ENCODE results near the gene SIGLEC1.
A peak's percentile ranks its signal among the peaks of the same experiment; 100 is the strongest.

Gene SIGLEC1

DNA sequence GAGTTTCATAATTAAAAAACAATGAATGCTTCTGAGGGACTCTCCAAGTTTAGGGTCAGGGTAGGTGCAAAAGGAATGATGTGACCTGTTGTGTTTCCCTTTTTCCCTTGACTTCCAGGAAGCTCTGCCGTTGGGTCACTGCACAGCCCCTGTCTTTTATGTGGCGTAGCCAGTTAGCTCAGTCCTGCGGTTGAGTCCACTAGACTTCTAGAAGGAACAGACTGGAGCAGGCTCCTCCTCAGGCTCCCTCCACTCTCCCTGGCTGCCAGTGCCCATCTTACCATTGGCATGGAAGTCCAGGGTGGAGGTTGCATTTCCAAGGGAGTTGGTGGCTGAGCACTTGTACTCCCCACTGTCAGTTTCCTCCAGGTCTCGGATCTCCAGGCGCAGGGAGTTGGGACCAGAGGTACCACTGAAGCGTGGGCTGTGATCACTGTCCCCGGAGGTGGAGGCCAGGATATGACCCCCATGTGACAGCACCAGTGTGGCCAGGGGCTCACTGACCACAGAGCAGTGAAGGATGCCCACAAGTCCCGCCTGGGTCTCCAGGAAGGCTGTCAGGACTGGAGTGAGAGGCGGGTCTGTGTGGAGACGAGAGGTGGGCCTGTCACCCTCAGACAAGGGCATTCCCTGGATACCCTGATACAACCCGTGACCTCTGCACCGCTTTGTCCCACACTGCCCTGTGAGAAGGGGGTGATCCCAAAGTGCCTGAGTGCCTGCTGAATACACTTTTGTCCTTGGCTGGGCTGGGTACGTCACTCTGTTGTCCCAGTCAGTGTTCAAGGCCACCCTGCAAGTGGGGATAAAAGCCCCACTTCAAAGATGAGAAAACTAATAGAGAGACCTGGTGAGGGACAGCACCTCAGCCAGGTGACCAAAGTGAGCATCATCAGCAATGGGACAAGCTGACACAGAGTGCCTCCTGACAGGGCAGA lies 11.1 kb downstream of the SIGLEC1 start:
- no peak for DNase-seq (ENCODE audit: low read depth in 2 of 2)

GRCh38 chr20:3699037-3699436 lies 13.4 kb downstream of the SIGLEC1 start:
- no peak for DNase-seq (ENCODE audit: low read depth in 2 of 2)

DNA sequence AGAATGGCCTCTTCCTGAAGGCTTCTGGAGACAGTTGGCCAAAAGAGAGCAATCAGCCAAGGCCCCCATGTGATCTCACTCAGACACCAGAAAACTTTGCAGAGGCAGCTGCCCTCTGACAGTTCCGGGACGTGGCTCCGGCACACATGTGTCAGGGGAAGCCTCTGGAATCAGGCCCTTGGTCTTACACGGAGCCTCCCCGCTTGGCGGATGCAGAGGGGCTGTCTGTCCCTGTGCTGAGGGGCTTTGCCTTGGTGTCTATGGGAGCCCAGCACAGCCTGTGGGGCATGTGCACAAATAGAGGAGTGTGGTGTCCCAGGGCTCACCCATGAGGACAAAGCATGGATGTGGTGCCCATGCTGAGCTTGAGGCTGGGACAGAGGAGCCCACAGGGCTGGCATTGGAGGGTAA lies 13.8 kb downstream of the SIGLEC1 start:
- DNase-seq (ENCODE audit: low read depth in 2 of 2): no peak

DNA sequence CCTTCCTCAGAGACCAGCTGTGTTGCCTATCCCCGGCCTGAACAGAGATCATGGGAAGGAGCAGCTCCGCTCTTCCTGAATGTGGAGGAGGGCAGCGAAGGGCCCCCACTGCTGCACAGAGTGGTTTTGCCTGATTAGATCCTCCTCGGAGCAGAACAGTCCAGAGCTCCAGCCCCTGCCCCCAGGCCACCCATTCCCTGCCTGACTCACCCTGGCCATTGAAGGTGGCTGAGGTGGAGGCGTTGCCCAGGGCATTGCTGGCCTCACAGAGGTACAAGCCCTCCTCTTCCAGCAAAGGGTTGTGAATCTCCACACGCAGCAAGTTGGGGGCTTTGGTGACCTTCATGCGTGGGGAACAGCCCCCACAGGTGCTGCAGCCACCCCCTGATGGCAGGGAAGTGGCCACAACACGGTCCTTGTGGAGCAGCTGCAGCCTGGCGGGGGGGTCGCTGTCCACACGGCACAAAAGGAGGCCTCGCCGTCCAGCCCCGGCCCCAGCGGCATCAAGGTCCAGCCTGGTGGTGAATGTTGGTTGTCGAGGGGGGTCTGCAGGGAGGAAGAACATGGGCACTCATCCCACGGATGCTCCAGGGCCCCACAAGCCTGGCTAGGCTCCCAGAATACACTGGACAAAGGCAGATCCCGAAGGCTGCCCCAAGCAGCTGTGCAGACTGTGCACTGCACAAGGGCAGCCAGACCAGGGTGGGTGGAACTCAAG lies 14.7 kb downstream of the SIGLEC1 start:
- no peak for DNase-seq (ENCODE audit: low read depth in 2 of 2)

GRCh38 chr20:3696745-3697587 lies 15.4 kb downstream of the SIGLEC1 start:
- DNase-seq (ENCODE audit: low read depth in 2 of 2): no peak

DNA sequence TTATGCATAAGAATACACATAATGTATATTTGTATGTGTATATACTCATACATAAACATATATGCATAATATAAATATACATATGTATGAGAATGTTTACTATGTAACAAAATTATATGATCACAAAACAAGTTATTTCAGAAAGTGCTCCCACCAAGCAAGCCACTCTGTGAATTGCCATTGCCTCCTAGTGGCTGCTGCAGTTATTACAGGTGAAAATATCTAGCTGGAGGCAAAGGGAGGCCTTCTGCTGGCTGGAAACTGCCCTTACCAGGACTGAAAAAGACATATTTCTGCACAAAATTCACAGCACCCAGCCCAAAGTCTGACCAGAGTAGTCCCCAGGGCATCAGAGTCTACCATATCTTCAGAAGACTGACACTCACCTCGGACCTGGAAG lies 16.2 kb downstream of the SIGLEC1 start:
- no peak for DNase-seq (ENCODE audit: low read depth in 2 of 2)

DNA sequence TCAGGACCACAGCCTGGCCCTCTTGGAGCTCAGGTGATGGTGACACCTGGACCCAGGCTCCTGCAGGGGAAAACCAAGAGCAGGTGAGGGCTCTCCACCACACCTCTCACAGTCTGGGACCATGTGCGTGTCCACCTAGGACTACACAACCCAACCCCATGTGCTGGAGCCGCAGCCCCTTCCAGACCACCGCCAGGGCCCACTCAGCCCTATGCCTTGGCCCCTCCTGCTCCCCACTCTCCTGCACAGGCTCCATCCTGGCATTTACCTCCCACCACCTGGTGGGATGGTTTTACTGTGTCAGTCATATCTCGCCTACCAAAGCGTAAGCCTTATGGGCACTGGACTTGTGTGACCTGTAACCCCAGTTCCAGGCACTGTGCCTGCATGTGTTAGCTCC lies 17.5 kb downstream of the SIGLEC1 start:
- DNase-seq (ENCODE audit: low read depth in 2 of 2): no peak

DNA sequence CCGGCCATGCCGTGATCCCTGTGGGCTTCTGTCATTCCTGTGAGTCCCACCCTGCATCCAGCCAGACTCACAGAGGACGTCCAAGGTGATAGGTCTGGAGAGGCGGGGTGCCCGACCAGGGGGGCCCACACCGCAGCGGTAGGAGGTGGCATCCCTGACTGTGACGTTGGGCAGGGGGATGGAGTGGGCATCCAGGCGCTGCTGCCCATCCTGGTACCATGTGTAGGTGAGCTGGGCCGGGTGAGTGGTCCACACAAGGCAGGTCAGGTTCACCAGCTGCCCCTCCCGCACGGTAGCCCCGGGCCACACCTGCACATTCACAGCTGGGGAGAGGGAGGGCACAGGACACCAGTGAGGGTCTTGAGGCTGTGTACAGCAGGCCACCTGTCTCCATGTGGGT lies 19.0 kb downstream of the SIGLEC1 start:
- DNase-seq (ENCODE audit: low read depth in 2 of 2): no peak

DNA sequence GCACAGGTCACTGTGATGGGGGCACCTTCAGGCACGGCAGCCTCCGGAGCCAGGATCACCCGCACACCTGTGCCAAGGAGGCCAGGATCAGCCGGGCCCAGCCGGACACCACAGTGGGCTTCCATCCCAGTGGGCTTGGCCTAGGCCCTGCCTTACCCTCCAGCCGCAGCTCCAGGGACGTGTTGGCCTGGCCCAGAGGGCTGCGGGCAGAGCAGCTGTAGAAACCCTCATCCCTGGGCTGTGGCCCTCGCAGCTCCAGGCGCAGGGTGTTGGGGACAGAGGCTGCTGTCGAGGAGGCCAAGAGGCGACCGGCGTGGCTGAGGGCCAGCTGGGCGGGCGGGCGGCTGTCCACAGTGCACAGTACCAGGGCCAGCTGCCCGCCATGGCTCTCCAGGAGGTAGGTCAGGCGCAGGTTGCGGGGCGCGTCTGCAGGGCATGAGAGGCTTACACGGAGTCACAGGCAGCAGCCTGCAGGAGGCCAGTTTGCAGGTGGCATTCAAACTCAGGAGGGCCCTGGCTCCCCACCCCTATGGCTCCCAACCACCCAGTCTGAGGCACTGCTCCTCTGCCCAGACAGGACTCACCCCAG lies 19.6 kb downstream of the SIGLEC1 start:
- DNase-seq (ENCODE audit: low read depth in 2 of 2): no peak

DNA sequence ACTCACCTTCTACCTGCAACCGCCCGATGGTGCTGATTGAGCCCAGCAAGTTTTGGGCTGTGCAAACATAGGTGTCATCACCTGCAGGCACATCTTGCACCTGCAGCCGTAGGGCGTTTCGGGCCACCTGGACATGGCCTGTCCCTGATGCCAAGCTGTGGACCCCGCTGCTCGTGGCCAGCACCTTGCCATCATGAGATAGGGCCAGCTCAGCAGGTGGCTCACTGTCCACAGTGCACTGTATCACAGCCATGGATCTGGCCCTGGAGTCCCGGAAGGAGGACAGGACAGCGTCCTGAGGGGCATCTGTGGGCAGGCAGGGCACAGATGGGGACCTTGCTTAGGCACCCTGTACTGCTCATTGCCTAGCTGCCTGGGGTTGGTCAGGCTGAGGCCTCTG lies 20.5 kb downstream of the SIGLEC1 start:
- DNase-seq (ENCODE audit: low read depth in 2 of 2): no peak

GRCh38 chr20:3691306-3691705 lies 21.1 kb downstream of the SIGLEC1 start:
- DNase-seq (ENCODE audit: low read depth in 2 of 2): no peak

GRCh38 chr20:3690413-3690812 lies 22.0 kb downstream of the SIGLEC1 start:
- no peak for DNase-seq (ENCODE audit: low read depth in 2 of 2)

DNA sequence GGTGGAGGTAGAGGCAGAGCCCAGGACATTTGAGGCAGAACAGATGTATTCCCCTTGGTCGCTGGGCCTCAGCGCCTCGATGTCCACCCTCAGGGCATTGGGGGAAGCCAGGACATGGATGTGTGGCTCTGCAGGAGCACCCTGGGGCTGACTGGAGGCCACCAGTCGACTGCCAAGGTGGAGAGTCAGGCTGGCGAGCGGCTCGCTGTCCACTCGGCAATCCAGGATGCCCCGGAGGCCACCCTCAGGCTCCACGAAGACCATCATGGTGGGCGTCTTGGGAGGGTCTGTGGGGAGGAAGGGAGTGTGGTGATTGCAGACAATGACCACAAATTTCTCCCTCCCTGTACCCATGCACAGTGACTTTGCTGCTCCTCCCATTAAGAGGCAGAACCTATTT lies 22.4 kb downstream of the SIGLEC1 start:
- DNase-seq (ENCODE audit: low read depth in 2 of 2): no peak

GRCh38 chr20:3687655-3688054 lies 24.7 kb downstream of the SIGLEC1 start:
- DNase-seq (ENCODE audit: low read depth in 2 of 2): peak in 1 of 2 experiments; percentile 19

DNA sequence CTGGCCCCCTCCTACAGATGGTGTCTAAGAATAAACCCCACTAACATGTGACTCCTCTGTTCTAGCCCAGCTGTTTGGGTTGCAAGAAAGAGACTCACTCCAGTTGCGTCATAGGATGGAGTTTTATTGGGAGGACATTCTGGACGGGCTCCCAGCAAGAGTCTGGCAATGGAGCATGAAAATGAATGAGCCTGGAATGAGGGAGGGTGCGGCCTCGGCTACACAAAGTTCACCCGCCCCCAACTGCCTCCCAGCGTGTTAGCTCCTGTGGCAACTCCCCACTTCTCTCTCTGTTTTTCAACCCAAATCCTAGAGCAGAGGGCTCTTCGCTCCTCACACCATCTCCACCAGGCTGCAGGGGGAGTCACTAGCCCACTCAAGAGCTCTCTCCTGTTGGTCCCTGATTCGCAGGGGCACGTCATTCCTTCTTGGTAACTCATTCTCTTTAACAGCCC lies 25.5 kb downstream of the SIGLEC1 start:
- peak; percentile 80 to 82 for DNase-seq (ENCODE audit: low read depth in 2 of 2)

DNA sequence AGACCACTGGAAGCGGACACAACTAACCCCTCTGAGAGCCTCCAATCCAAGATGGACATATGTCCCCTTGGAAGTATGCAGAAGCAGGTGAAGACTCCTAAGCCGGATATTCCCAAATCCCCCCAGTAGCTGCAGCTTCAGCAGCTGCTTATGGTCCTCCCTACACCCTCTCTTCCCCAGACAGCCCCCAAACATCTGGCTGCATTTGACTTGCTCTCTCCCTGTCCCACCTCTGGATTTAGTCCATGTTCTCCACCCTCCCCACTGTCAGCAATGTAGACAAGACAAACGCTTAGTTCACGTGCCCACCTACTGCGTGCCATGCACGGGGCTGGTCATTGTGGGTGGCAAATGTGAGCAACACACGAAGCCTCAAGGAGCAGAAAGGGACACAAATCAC lies 26.0 kb downstream of the SIGLEC1 start:
- no peak for DNase-seq (ENCODE audit: low read depth in 2 of 2)

DNA sequence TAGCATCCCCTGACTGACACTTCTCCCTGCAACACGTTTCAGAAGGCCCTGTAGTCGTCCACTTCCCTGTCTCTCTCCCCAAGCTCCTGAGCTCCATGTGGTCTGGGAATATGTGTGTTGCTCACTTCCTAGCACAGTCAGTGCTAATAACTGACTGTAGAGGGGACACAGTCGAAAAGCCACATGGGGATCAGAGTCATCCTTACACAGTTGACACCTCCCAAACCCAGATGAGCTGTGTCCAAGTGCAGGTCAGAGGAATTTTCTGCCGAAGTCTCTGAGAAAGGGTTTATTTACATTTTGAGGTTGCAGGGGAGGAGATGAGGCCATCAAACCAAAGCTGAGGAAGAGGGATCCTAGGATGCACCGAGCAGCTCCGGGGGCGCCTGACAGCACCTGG lies 27.1 kb downstream of the SIGLEC1 start:
- DNase-seq (ENCODE audit: low read depth in 2 of 2): no peak

- DNase-seq (ENCODE audit: low read depth in 2 of 2): no peak
Measured at GRCh38 chr20:3681931-3682781, 30.2 kb downstream of the SIGLEC1 start, which contains the start of gene ADAM33. Gene ADAM33, minus strand, starts transcription at chr20:3682010. Its CDS starts 6 bp downstream, at chr20:3682004.

GRCh38 chr20:3681352-3681930 lies 31.0 kb downstream of the SIGLEC1 start:
- no peak for DNase-seq (ENCODE audit: low read depth in 2 of 2)

GRCh38 chr20:3680701-3681351 lies 31.6 kb downstream of the SIGLEC1 start:
- DNase-seq (ENCODE audit: low read depth in 2 of 2): no peak

All from fibroblast of skin of left biceps (primary cell).